HCT116 (cell line): ENCODE results near the gene TSEN34.

Experiments
- FOSL1 ChIP-seq: IDR thresholded peaks from 2 replicates; pipeline ENCODE4 v1.6.1; 2012; ENCODE audit warnings: low read depth
- POLR2A ChIP-seq: IDR thresholded peaks from 2 replicates; pipeline ENCODE4 v1.7.0; 2011; ENCODE audit warnings: borderline replicate concordance; ENCODE audit not compliant: insufficient read depth, insufficient read length; ENCODE audit errors: extremely low read depth

DNA sequence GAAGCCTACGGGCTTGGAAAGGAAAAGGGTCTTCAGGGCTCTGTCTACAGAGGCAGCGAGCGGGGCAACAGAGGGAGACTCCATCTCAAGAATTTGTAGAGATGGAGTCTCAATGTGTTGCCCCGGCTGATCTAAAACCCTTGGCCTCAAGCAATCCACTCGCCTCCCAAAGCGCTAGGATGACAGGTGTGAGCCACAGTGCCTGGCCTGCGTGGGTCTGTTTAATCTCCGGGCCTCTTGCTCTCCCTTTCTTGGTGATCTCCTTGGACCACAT, 17.6 kb downstream of the TSEN34 start:
- TF ChIP-seq POLR2A (peak; percentile 8), FOSL1 (no peak)
